T-helper 17 cell (primary cell): ENCODE measurements around the gene PRKG1. TPM values are rescaled to one million over a fixed set of nuclear protein-coding genes. Genes with fewer than 3 reads are reported as not detected.

Source experiments
- ATAC-seq: fragments of 150-1000 bp; cut with Tn5 transposase; 2 replicates; pipeline ENCODE4 v1.10.0; 2021; ENCODE audit warnings: mild to moderate bottlenecking, moderate library complexity
- DNase-seq, 3 donors: peaks; one replicate each; pipeline versions ENCODE4 v3.0.0 to v3.0.0-alpha.2; 2020 to 2021
- H3K9me3 ChIP-seq: one replicate; pipeline ENCODE4 v1.7.0; 2013; ENCODE audit warnings: low read length, mild to moderate bottlenecking; ENCODE audit not compliant: control insufficient read depth, poor library complexity, severe bottlenecking
- H3K27ac Mint-ChIP-seq: one replicate; pipeline ENCODE4 v1.8.0; 2022; ENCODE audit warnings: mild to moderate bottlenecking, moderate library complexity, mixed read lengths
- H3K27me3 Mint-ChIP-seq: one replicate; pipeline ENCODE4 v1.8.0; 2022; ENCODE audit warnings: mixed read lengths
- H3K36me3 Mint-ChIP-seq: one replicate; pipeline ENCODE4 v1.8.0; 2022; ENCODE audit warnings: low read depth, mixed read lengths
- H3K4me1 Mint-ChIP-seq: one replicate; pipeline ENCODE4 v1.8.0; 2022; ENCODE audit warnings: mild to moderate bottlenecking, mixed read lengths
- H3K4me3 Mint-ChIP-seq: one replicate; pipeline ENCODE4 v1.8.0; 2022; ENCODE audit warnings: mild to moderate bottlenecking, moderate library complexity, mixed read lengths
- total RNA-seq, 4 donors: library from RNA in 2 of 4; stranded (reverse) in 2 of 4; gene quantifications; one replicate each; pipeline ENCODE4 v1.2.3 and lab custom pipeline; 2022 to 2026

Gene PRKG1
- total RNA-seq, 2 donors from 2014 or later: 0.27 to 4.1 TPM

GRCh38 chr10:51308116-51308515 is 233.8 kb downstream of the PRKG1 start:
- no peak overlapping the region for H3K4me3 Mint-ChIP-seq
- H3K27me3 Mint-ChIP-seq: no peaks in the 10 kb centered on the region
- no peak for ATAC-seq
- DNase-seq: no peak
- no peak overlapping the region for H3K27ac Mint-ChIP-seq
- no peaks in the 10 kb centered on the region for H3K9me3 ChIP-seq
- H3K4me1 Mint-ChIP-seq: no peaks in the 10 kb centered on the region
- no peaks in the 10 kb centered on the region for H3K36me3 Mint-ChIP-seq

DNA sequence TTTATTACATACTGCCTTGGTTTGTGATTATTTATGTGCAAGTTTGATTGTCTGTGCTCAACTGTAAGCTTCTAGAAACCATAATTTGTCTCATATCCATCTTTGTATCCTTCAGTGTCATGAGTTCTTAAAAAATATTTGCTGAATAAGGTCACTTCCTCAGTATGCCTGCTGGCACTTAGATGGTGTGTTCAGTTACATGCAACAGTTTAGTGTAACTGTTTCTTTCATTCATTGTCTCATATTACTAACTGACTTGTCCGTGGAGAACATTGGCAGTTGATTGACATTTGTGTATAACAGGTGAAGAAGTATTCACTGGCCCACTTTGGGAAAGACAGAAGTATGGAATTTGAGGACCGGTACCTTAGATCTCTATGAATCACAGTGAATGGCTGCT is 236.9 kb downstream of the PRKG1 start:
- ATAC-seq (no peak), DNase-seq (no peak)
- Mint-ChIP-seq H3K36me3 (no peaks in the 10 kb centered on the region), H3K4me1 (no peaks in the 10 kb centered on the region), H3K27ac (no peak overlapping the region), H3K27me3 (no peaks in the 10 kb centered on the region), H3K4me3 (no peak overlapping the region)
- no peaks in the 10 kb centered on the region for H3K9me3 ChIP-seq

DNA sequence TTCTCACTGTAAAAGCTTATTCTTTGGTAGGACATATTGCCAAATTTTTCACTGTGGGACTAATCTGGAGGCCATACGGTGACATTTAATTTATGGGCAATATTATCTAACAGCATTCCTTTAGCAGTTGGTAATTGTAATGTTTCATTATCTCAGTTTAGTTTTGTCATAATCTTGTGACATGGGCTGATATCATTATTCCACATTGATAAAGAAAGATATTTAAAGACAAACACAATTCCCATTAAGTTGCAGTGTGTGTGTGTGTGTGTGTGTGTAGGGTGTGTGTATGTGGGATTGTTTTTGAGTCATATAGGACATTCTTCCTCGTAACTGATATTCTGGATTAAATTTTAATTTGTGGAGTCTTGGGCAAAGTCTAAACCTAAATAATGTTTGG is 238.5 kb downstream of the PRKG1 start:
- no peaks in the 10 kb centered on the region for H3K9me3 ChIP-seq
- H3K27me3 Mint-ChIP-seq: no peaks in the 10 kb centered on the region
- no peaks in the 10 kb centered on the region for H3K4me1 Mint-ChIP-seq
- ATAC-seq (no peak), DNase-seq (no peak)
- H3K27ac Mint-ChIP-seq: no peak overlapping the region
- H3K36me3 Mint-ChIP-seq: no peaks in the 10 kb centered on the region
- no peak overlapping the region for H3K4me3 Mint-ChIP-seq

GRCh38 chr10:51313251-51313650 is 239.0 kb downstream of the PRKG1 start:
- Mint-ChIP-seq H3K4me1 (no peaks in the 10 kb centered on the region), H3K36me3 (no peaks in the 10 kb centered on the region), H3K27me3 (no peaks in the 10 kb centered on the region), H3K4me3 (no peak overlapping the region), H3K27ac (no peak overlapping the region)
- DNase-seq: no peak
- no peaks in the 10 kb centered on the region for H3K9me3 ChIP-seq
- ATAC-seq: no peak

- Mint-ChIP-seq H3K4me1 (no peaks in the 10 kb centered on the region), H3K27ac (no peak overlapping the region), H3K27me3 (no peaks in the 10 kb centered on the region), H3K36me3 (no peaks in the 10 kb centered on the region), H3K4me3 (no peak overlapping the region)
- H3K9me3 ChIP-seq: no peaks in the 10 kb centered on the region
- no peak for DNase-seq
- no peak for ATAC-seq
Observed at GRCh38 chr10:51313773-51314478, 239.6 kb downstream of the PRKG1 start.

DNA sequence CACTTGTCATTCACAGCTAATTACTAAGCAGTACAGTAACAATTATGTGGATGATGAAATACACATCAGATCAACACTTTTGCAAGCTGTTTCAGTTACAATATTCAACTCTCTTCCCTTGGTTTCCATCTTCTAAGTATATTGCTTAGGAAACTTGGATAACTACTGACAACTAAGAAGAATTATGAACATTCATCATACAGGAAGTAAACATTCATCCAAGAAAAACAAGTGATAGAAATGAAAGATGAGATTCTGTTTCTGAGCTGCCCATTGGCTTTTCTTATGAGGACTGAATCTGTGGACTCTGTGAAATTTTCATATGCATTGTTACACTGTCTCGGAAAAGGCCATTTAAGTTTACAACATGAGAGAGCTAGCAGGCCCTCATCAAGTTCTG is 240.2 kb downstream of the PRKG1 start:
- Mint-ChIP-seq H3K4me1 (no peaks in the 10 kb centered on the region), H3K27ac (no peak overlapping the region), H3K4me3 (no peak overlapping the region), H3K27me3 (no peaks in the 10 kb centered on the region), H3K36me3 (no peaks in the 10 kb centered on the region)
- H3K9me3 ChIP-seq: no peaks in the 10 kb centered on the region
- no peak for ATAC-seq
- no peak for DNase-seq

DNA sequence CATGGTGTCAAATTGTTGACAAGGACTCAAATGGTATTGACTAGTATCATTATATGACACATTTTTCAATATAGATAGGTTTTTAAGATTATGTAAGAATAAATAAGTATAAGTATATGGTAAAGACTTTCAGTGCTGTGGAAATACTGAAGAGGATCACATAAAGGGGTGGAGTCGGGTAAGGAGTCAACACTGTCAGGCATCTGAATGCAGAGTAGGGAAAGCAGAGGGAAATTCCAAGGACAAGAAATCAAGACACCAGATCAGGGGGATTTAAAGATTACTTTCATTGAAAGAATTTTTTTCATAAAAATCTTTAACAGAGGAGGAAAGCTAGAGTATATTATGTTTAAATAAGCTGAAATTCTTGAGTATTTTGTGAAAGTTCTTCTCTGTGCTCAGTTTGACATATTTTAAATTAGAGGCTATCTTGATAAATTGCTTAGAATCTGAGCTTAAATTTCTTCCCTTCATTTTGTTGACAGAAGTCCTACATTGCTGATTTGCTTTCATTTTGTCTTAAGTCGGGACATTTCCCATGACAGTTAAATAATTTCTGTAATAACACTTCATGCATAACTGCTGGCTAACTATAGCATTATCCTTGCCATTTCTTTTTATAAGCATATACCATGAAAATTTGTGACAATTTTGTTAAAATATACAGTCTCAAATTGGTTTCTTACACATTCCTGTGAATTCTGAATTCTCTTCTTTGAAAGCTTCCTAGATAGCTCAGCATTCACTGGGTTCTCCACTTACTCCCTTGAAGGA is 244.3 kb downstream of the PRKG1 start:
- no peak for DNase-seq
- Mint-ChIP-seq H3K27ac (no peak overlapping the region), H3K36me3 (no peaks in the 10 kb centered on the region), H3K4me3 (no peak overlapping the region), H3K4me1 (no peaks in the 10 kb centered on the region), H3K27me3 (no peaks in the 10 kb centered on the region)
- no peaks in the 10 kb centered on the region for H3K9me3 ChIP-seq
- ATAC-seq: no peak

- H3K4me1 Mint-ChIP-seq: no peaks in the 10 kb centered on the region
- no peak overlapping the region for H3K27ac Mint-ChIP-seq
- H3K4me3 Mint-ChIP-seq: no peak overlapping the region
- no peaks in the 10 kb centered on the region for H3K27me3 Mint-ChIP-seq
- DNase-seq (no peak), ATAC-seq (no peak)
- H3K36me3 Mint-ChIP-seq: no peaks in the 10 kb centered on the region
- no peaks in the 10 kb centered on the region for H3K9me3 ChIP-seq
Observed at GRCh38 chr10:51319173-51319435, 244.8 kb downstream of the PRKG1 start.

DNA sequence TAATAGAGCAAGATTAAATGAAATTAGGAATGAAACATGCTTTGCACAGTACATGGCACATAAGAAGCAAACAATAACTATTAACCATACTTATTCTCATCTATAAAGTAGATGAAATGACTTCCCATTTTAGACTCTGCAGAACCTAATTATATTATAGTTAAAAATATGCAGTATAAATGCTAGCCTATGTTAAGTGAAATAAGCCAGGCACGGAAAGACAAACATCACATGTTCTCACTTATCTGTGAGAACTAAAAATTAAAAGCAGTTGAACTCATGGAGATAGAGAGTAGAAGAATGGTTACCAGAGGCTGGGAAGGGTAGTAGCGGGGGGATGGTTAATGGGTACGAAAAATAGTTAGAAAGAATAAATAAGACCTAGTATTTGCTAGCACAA is 247.0 kb downstream of the PRKG1 start:
- DNase-seq (no peak), ATAC-seq (no peak)
- H3K27me3 Mint-ChIP-seq: no peaks in the 10 kb centered on the region
- H3K36me3 Mint-ChIP-seq: no peaks in the 10 kb centered on the region
- H3K4me1 Mint-ChIP-seq: no peaks in the 10 kb centered on the region
- H3K4me3 Mint-ChIP-seq: no peak overlapping the region
- H3K27ac Mint-ChIP-seq: no peak overlapping the region
- H3K9me3 ChIP-seq: no peaks in the 10 kb centered on the region

DNA sequence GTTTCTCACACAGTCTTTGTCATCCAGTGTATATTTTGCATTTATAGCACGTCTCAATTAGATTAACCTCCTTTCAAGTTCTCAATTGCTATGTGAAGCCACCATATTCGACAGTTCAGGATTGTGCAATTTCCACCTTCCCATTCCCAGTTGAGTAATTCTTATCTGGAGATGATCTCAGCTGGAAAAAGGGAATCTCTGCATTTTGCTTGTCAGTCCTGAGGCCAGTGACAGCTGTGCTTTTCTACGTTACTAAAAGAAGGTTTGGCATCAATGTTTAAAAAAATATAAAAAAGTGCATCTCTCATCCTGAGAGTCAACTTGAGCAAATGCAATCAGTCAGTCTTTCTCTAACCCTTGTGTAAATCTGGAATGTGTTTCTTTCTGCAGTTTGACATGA is 247.7 kb downstream of the PRKG1 start:
- no peaks in the 10 kb centered on the region for H3K9me3 ChIP-seq
- ATAC-seq (no peak), DNase-seq (no peak)
- Mint-ChIP-seq H3K27ac (no peak overlapping the region), H3K4me3 (no peak overlapping the region), H3K36me3 (no peaks in the 10 kb centered on the region), H3K27me3 (no peaks in the 10 kb centered on the region), H3K4me1 (no peaks in the 10 kb centered on the region)

DNA sequence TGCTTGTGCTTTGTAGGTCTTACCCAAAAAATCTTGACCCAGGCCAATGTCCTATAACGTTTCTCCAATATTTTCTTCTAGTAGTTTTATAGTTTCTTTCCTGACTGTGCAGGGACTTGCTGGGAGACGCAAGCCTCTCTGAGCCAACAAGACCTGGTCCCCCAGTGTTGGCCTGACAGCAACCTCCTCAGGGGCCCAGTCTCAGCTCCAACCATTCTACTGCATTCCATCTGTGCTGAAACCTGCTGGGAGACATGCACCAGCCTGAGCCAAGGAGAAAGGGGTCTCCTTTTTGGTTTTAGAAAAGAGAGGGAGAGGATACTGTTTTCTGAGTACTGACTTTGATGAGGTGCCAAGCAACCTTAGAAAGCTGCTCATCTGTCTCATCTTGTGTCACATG is 251.4 kb downstream of the PRKG1 start:
- no peaks in the 10 kb centered on the region for H3K4me1 Mint-ChIP-seq
- no peak overlapping the region for H3K4me3 Mint-ChIP-seq
- no peak overlapping the region for H3K27ac Mint-ChIP-seq
- ATAC-seq (no peak), DNase-seq (no peak)
- H3K9me3 ChIP-seq: no peaks in the 10 kb centered on the region
- no peaks in the 10 kb centered on the region for H3K36me3 Mint-ChIP-seq
- H3K27me3 Mint-ChIP-seq: no peaks in the 10 kb centered on the region

- Mint-ChIP-seq H3K36me3 (no peaks in the 10 kb centered on the region), H3K27me3 (no peaks in the 10 kb centered on the region), H3K27ac (no peak overlapping the region), H3K4me1 (no peaks in the 10 kb centered on the region), H3K4me3 (no peak overlapping the region)
- no peak for ATAC-seq
- no peaks in the 10 kb centered on the region for H3K9me3 ChIP-seq
- no peak for DNase-seq
Observed at GRCh38 chr10:51326174-51326573, 251.9 kb downstream of the PRKG1 start.

GRCh38 chr10:51327432-51327831 is 253.1 kb downstream of the PRKG1 start:
- Mint-ChIP-seq H3K36me3 (no peaks in the 10 kb centered on the region), H3K27ac (no peak overlapping the region), H3K4me3 (no peak overlapping the region), H3K4me1 (no peaks in the 10 kb centered on the region), H3K27me3 (no peaks in the 10 kb centered on the region)
- H3K9me3 ChIP-seq: no peaks in the 10 kb centered on the region
- ATAC-seq: no peak
- no peak for DNase-seq

- Mint-ChIP-seq H3K27me3 (no peaks in the 10 kb centered on the region), H3K36me3 (no peaks in the 10 kb centered on the region), H3K27ac (no peak overlapping the region), H3K4me1 (no peaks in the 10 kb centered on the region), H3K4me3 (no peak overlapping the region)
- no peak for ATAC-seq
- H3K9me3 ChIP-seq: no peaks in the 10 kb centered on the region
- DNase-seq: no peak
Observed at GRCh38 chr10:51340366-51340765, 266.1 kb downstream of the PRKG1 start.
